DND-41 (cell line): ENCODE data around the gene FOXA2.

Source experiments
- ATAC-seq: fragments of 200-7000 bp; cut with Tn5 transposase; 3 replicates; pipeline ENCODE4 v1.9.1; 2021; ENCODE audit warnings: low read depth; ENCODE audit not compliant: insufficient read depth
- DNase-seq: peaks from one replicate; pipeline ENCODE4 v3.0.0-alpha.2; 2020
- H2AFZ ChIP-seq: 2 replicates; pipeline ENCODE4 v1.6.0; 2012; ENCODE audit warnings: low read depth, low read length
- H3K27ac ChIP-seq: 2 replicates; pipeline ENCODE4 v1.5.1; 2012; ENCODE audit warnings: low read length, inconsistent platforms
- H3K27me3 ChIP-seq: fragments of 200-600 bp; sonication (generic); 2 replicates; pipeline ENCODE4 v1.6.0; 2012; ENCODE audit warnings: low read length, mild to moderate bottlenecking, inconsistent platforms; ENCODE audit not compliant: insufficient read depth, poor library complexity
- H3K36me3 ChIP-seq: 2 replicates; pipeline ENCODE4 v1.5.1; 2012; ENCODE audit warnings: low read length, inconsistent platforms; ENCODE audit not compliant: insufficient read depth
- H3K4me1 ChIP-seq: 2 replicates; pipeline ENCODE4 v1.5.1; 2012; ENCODE audit warnings: mild to moderate bottlenecking, low read length; ENCODE audit not compliant: insufficient read depth
- H3K4me2 ChIP-seq: 2 replicates; pipeline ENCODE4 v1.6.0; 2012; ENCODE audit warnings: mild to moderate bottlenecking, moderate library complexity, low read length, inconsistent platforms; ENCODE audit not compliant: insufficient read depth
- H3K4me3 ChIP-seq, 2 experiments: fragments of 200-600 bp in 1 of 2; shearing (Covaris generic) in 1 of 2; 2 replicates each; pipeline ENCODE4 v1.5.1; 2012 to 2016; ENCODE audit warnings: inconsistent platforms in 2 of 2, low read length in 2 of 2, mild to moderate bottlenecking in 2 of 2, low read depth in 1 of 2, moderate library complexity in 1 of 2
- H3K79me2 ChIP-seq: 2 replicates; pipeline ENCODE4 v1.6.0; 2012; ENCODE audit warnings: low read length, inconsistent platforms; ENCODE audit not compliant: insufficient read depth
- H3K9ac ChIP-seq: 2 replicates; pipeline ENCODE4 v1.6.0; 2012; ENCODE audit warnings: low read depth, mild to moderate bottlenecking, inconsistent platforms, low read length, moderate library complexity
- H3K9me3 ChIP-seq: 2 replicates; pipeline ENCODE4 v1.5.1; 2012; ENCODE audit warnings: low read length, moderate library complexity, mild to moderate bottlenecking, inconsistent platforms; ENCODE audit not compliant: insufficient read depth, severe bottlenecking
- H4K20me1 ChIP-seq: 2 replicates; pipeline ENCODE4 v1.6.0; 2012; ENCODE audit warnings: low read length; ENCODE audit not compliant: insufficient read depth
- CTCF ChIP-seq: IDR thresholded peaks from 2 replicates; pipeline ENCODE4 v1.5.1; 2012; ENCODE audit warnings: borderline replicate concordance, low read length, moderate library complexity, mild to moderate bottlenecking; ENCODE audit not compliant: poor library complexity, severe bottlenecking; ENCODE audit errors: extremely low read depth
- EZH2 ChIP-seq: IDR thresholded peaks from 3 replicates; pipeline ENCODE4 v1.6.1; 2012; ENCODE audit warnings: borderline replicate concordance, low read depth, mild to moderate bottlenecking, moderate library complexity, low read length, inconsistent platforms; ENCODE audit not compliant: severe bottlenecking

Gene FOXA2

GRCh38 chr20:22531756-22532155 is 52.6 kb downstream of the FOXA2 start:
- no peaks in the 10 kb centered on the region for H4K20me1 ChIP-seq
- ATAC-seq: no peak

GRCh38 chr20:22531056-22531615 is 53.2 kb downstream of the FOXA2 start:
- no peak overlapping the region for H3K27ac ChIP-seq
- H3K4me2 ChIP-seq: no peak overlapping the region
- no peaks in the 10 kb centered on the region for H3K36me3 ChIP-seq
- no peaks in the 10 kb centered on the region for H3K4me1 ChIP-seq
- no peaks in the 10 kb centered on the region for H3K79me2 ChIP-seq
- DNase-seq (no peak), ATAC-seq (no peak)
- H3K9ac ChIP-seq: no peak overlapping the region
- no peak overlapping the region for H3K4me3 ChIP-seq
- no peak for TF ChIP-seq CTCF
- no peak for TF ChIP-seq EZH2
- no peak overlapping the region for H2AFZ ChIP-seq
- peaks cover 10% of the 10 kb centered on the region for H3K27me3 ChIP-seq
- no peaks in the 10 kb centered on the region for H4K20me1 ChIP-seq
- no peaks in the 10 kb centered on the region for H3K9me3 ChIP-seq

More at GRCh38 chr20:22531756-22532155, 52.6 kb downstream of the FOXA2 start:
- Histone ChIP-seq H2AFZ (no peak overlapping the region), H3K4me2 (no peak overlapping the region), H3K4me1 (no peaks in the 10 kb centered on the region), H3K27ac (no peak overlapping the region), H3K79me2 (no peaks in the 10 kb centered on the region), H3K9ac (no peak overlapping the region), H3K9me3 (no peaks in the 10 kb centered on the region), H3K27me3 (peaks cover 10% of the 10 kb centered on the region), H3K4me3 (no peak overlapping the region), H3K36me3 (no peaks in the 10 kb centered on the region)
- DNase-seq: no peak
- no peak for TF ChIP-seq EZH2
- no peak for TF ChIP-seq CTCF
